PC-3 (cell line): ENCODE results near the gene OR1I1.

Experiments
- EZH2 ChIP-seq: fragments of 300-600 bp; sonication (generic); IDR thresholded peaks from one replicate; pipeline ENCODE4 v1.6.1; 2017; ENCODE audit warnings: antibody characterized with exemption, mild to moderate bottlenecking, low read length; ENCODE audit not compliant: unreplicated experiment
- EZH2phosphoT487 ChIP-seq: fragments of 300-600 bp; sonication (generic); IDR thresholded peaks from 2 replicates; pipeline ENCODE4 v1.6.1; 2018; ENCODE audit warnings: mild to moderate bottlenecking, antibody characterized with exemption, low read length, borderline replicate concordance
- TF ChIP-seq, protein P1 (sequence below): fragments of 300-600 bp; sonication (generic); conservative IDR thresholded peaks from 2 replicates; pipeline ENCODE4 v1.5.1; 2017; ENCODE audit warnings: antibody characterized with exemption, low read depth, mild to moderate bottlenecking, low read length

DNA sequence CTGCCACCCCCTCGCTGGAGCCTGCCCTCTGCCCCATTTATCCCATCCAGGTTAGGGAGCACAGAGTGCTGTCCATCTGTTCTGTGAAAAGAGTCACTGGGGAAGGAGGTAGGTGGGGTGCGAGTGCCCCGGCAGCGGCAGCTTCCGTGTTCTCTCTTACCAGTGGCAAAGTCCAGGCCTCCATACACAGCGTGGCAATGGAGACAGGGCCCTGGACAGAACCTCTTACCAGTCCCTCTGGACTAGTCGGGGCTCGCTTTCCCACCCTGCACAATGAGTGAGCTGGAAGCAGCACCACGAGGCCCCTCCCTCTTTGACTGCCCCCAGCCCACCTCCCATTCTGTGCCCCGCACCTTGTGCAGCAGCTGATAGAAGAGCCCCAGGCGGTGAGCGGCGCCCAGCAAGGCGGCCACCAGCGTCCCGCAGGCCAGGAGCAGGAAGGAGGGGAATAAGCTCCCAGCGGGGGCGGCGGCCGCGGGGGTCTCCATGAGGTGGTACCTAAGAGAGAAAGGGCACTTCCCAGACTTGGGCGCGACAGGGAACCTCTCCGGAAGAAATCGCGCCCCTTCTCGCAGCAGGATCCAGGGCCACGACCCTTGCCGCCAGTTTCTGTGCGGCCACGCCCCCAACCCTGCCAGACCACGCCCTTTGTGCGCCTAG lies 42.7 kb downstream of the OR1I1 start:
- TF ChIP-seq, protein P1, sequence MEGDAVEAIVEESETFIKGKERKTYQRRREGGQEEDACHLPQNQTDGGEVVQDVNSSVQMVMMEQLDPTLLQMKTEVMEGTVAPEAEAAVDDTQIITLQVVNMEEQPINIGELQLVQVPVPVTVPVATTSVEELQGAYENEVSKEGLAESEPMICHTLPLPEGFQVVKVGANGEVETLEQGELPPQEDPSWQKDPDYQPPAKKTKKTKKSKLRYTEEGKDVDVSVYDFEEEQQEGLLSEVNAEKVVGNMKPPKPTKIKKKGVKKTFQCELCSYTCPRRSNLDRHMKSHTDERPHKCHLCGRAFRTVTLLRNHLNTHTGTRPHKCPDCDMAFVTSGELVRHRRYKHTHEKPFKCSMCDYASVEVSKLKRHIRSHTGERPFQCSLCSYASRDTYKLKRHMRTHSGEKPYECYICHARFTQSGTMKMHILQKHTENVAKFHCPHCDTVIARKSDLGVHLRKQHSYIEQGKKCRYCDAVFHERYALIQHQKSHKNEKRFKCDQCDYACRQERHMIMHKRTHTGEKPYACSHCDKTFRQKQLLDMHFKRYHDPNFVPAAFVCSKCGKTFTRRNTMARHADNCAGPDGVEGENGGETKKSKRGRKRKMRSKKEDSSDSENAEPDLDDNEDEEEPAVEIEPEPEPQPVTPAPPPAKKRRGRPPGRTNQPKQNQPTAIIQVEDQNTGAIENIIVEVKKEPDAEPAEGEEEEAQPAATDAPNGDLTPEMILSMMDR = no peak
- TF ChIP-seq EZH2 = no peak
- no peak for TF ChIP-seq EZH2phosphoT487
